GM18502 (cell line): Measurements from ENCODE around the gene PPP1CA.
"Not testable (repeated sequence)": the region's sequence is repeated elsewhere in the genome, so short reads cannot be mapped to it uniquely, and the experiment has no call there.

Source experiments
- ATAC-seq: cut with Tn5 transposase; IDR thresholded peaks from one replicate; pipeline ENCODE4 v1.9.1; 2021; ENCODE audit warnings: mild to moderate bottlenecking; ENCODE audit not compliant: unreplicated experiment, poor library complexity

The PPP1CA gene

GRCh38 chr11:67405688-67406339 is 4.2 kb upstream of the PPP1CA start:
- ATAC-seq = no peak

GRCh38 chr11:67405196-67405567 is 3.5 kb upstream of the PPP1CA start:
- ATAC-seq = no peak

GRCh38 chr11:67404515-67405195 is 3.0 kb upstream of the PPP1CA start:
- no peak for ATAC-seq

- ATAC-seq = not testable (repeated sequence)
Measured at GRCh38 chr11:67403085-67403484, 1.4 kb upstream of the PPP1CA start.

- ATAC-seq = not testable (repeated sequence)
Measured at GRCh38 chr11:67402192-67402839, 658 bp upstream of the PPP1CA start.

GRCh38 chr11:67400942-67401494 is 640 bp downstream of the PPP1CA start:
- ATAC-seq = peak; percentile 26

- ATAC-seq = no peak
Measured at GRCh38 chr11:67400251-67400941, 1.3 kb downstream of the PPP1CA start.

GRCh38 chr11:67398661-67399563 is 2.7 kb downstream of the PPP1CA start:
- ATAC-seq = no peak

GRCh38 chr11:67397986-67398660 is 3.5 kb downstream of the PPP1CA start:
- ATAC-seq = no peak

GRCh38 chr11:67397536-67397935 is 4.1 kb downstream of the PPP1CA start:
- no peak for ATAC-seq

- no peak for ATAC-seq
Measured at GRCh38 chr11:67396587-67397389, 4.9 kb downstream of the PPP1CA start.

GRCh38 chr11:67396259-67396581 is 5.4 kb downstream of the PPP1CA start:
- no peak for ATAC-seq

GRCh38 chr11:67395555-67396258 is 6.0 kb downstream of the PPP1CA start:
- ATAC-seq = no peak

GRCh38 chr11:67393990-67394389 is 7.7 kb downstream of the PPP1CA start:
- no peak for ATAC-seq

GRCh38 chr11:67393437-67393836 is 8.2 kb downstream of the PPP1CA start:
- ATAC-seq = no peak

- no peak for ATAC-seq
Measured at GRCh38 chr11:67392183-67392715, 9.4 kb downstream of the PPP1CA start.

GRCh38 chr11:67391304-67392182 is 10.1 kb downstream of the PPP1CA start, which contains the start of gene RAD9A:
RAD9A (plus strand) TSS chr11:67391986; CDS start chr11:67392045, 59 bp downstream.
- ATAC-seq = peak; percentile 67
